ENCODE results near the gene FOXQ1. TPM values are rescaled to one million over a fixed set of nuclear protein-coding genes. Genes with fewer than 3 reads are reported as not detected.

Gene FOXQ1
- total and polyA plus RNA-seq, 2 donors (not counting 3 experiments of a cell fraction or from before 2014, with no cell fraction given): not detected

DNA sequence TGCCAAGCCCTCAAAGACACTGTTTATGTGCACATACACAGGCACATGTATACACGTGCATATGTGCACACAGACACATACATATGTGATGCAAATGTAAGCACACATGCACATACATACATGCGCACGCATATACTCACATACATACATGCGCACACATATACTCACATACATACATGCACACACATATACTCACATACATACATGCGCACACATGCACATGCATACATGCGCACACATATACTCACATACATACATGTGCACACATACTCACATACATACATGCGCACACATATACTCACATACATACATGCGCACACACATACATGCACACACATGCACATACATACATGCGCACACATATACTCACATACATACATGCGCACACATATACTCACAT lies 20.5 kb upstream of the FOXQ1 start:
- ChIA-PET CTCF (no interaction called here), POLR2A (no interaction called here)
- Histone ChIP-seq H3K79me2 (ENCODE audit: control insufficient read depth, insufficient read depth, low read length) (no peaks in the 10 kb centered on the region), H3K27me3 (ENCODE audit: control insufficient read depth in 2 of 2, insufficient read depth in 2 of 2, low read length in 2 of 2) (no peaks in the 10 kb centered on the region), H3K4me3 (replicated peaks in 1 of 3; ENCODE audit: insufficient read depth in 1 of 3, low read depth in 1 of 3, low read length in 3 of 3) (no peak overlapping the region), H4K20me1 (replicated peaks; ENCODE audit: control insufficient read depth, extremely low read depth, insufficient read depth, low read length) (no peaks in the 10 kb centered on the region), H3K27ac (ENCODE audit: insufficient read depth, low read depth, low read length) (no peak overlapping the region), H3K4me2 (ENCODE audit: insufficient read depth, low read length) (no peak overlapping the region), H3K4me1 (ENCODE audit: control insufficient read depth, extremely low read depth, insufficient read depth, low read length) (no peaks in the 10 kb centered on the region), H2AFZ (ENCODE audit: low read depth, low read length) (no peak overlapping the region), H3K9me1 (replicated peaks; ENCODE audit: control insufficient read depth, extremely low read depth, insufficient read depth, low read length) (no peaks in the 10 kb centered on the region), H3K9ac (replicated peaks; ENCODE audit: extremely low read depth, insufficient read depth, low read length) (no peak overlapping the region), H3K9me3 (replicated peaks; ENCODE audit: control insufficient read depth, insufficient read depth, low read length) (no peaks in the 10 kb centered on the region), H3K36me3 (ENCODE audit: control insufficient read depth in 2 of 2, extremely low read depth in 1 of 2, insufficient read depth in 2 of 2, low read length in 2 of 2) (no peaks in the 10 kb centered on the region)
- FAIRE-seq (no peak), DNase-seq (ENCODE audit: low read depth, low spot score) (no peak)
- TF ChIP-seq EZH2 (IDR thresholded peaks at IDR 0.05; ENCODE audit: borderline replicate concordance, low read depth, low read length, severe bottlenecking): no peak
- TF ChIP-seq, protein P1, sequence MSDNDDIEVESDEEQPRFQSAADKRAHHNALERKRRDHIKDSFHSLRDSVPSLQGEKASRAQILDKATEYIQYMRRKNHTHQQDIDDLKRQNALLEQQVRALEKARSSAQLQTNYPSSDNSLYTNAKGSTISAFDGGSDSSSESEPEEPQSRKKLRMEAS (IDR thresholded peaks at IDR 0.05; ENCODE audit: insufficient read depth, insufficient read length): no peak
- BruUV-seq (replicated peaks): no TSS peak
- dilution Hi-C loops (cut with MboI; ENCODE audit: extremely low pct_ligation_motif_present, low sequenced_read_pairs): no loop called here
- intact Hi-C loops (cut with micrococcal nuclease): no loop called here

DNA sequence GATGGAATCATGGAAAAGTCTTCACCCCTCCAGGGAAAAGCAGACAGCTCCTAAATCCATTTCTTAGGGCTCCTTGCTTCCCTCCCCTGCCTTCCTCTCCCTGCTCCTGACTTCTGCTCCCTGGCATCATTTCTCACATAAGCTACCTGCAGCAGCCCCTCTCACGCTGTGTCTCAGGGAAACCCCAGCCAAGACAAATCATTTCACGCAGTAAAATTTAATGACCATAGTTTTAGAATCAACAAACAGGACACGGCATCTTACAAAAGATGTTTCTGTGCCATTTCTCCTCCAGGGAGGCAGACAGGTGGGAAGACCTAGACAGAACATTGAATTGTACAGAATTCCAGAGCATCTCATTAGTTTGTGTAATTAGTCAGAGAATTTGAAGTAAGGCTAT lies 16.5 kb upstream of the FOXQ1 start:
- CTCF ChIA-PET: no interaction called here

More for the DNA sequence above, 16.5 kb upstream of the FOXQ1 start:
- Histone ChIP-seq H3K79me2 (ENCODE audit: control insufficient read depth, insufficient read depth, low read length) (no peaks in the 10 kb centered on the region), H3K27ac (ENCODE audit: insufficient read depth, low read depth, low read length) (no peak overlapping the region), H3K9ac (replicated peaks; ENCODE audit: extremely low read depth, insufficient read depth, low read length) (no peak overlapping the region), H3K9me3 (replicated peaks; ENCODE audit: control insufficient read depth, insufficient read depth, low read length) (no peaks in the 10 kb centered on the region), H3K36me3 (ENCODE audit: control insufficient read depth in 2 of 2, extremely low read depth in 1 of 2, insufficient read depth in 2 of 2, low read length in 2 of 2) (no peaks in the 10 kb centered on the region), H4K20me1 (replicated peaks; ENCODE audit: control insufficient read depth, extremely low read depth, insufficient read depth, low read length) (no peaks in the 10 kb centered on the region), H3K4me1 (ENCODE audit: control insufficient read depth, extremely low read depth, insufficient read depth, low read length) (no peaks in the 10 kb centered on the region), H3K27me3 (ENCODE audit: control insufficient read depth in 2 of 2, insufficient read depth in 2 of 2, low read length in 2 of 2) (no peaks in the 10 kb centered on the region), H2AFZ (ENCODE audit: low read depth, low read length) (no peak overlapping the region), H3K4me2 (ENCODE audit: insufficient read depth, low read length) (no peak overlapping the region), H3K9me1 (replicated peaks; ENCODE audit: control insufficient read depth, extremely low read depth, insufficient read depth, low read length) (no peaks in the 10 kb centered on the region), H3K4me3 (replicated peaks in 1 of 3; ENCODE audit: insufficient read depth in 1 of 3, low read depth in 1 of 3, low read length in 3 of 3) (no peak overlapping the region)
- TF ChIP-seq FOS (IDR thresholded peaks at IDR 0.05; ENCODE audit: borderline replicate concordance, insufficient read depth, low read length): no peak
- TF ChIP-seq, protein P1 (IDR thresholded peaks at IDR 0.05; ENCODE audit: insufficient read depth, insufficient read length): no peak
- TF ChIP-seq, protein P2, sequence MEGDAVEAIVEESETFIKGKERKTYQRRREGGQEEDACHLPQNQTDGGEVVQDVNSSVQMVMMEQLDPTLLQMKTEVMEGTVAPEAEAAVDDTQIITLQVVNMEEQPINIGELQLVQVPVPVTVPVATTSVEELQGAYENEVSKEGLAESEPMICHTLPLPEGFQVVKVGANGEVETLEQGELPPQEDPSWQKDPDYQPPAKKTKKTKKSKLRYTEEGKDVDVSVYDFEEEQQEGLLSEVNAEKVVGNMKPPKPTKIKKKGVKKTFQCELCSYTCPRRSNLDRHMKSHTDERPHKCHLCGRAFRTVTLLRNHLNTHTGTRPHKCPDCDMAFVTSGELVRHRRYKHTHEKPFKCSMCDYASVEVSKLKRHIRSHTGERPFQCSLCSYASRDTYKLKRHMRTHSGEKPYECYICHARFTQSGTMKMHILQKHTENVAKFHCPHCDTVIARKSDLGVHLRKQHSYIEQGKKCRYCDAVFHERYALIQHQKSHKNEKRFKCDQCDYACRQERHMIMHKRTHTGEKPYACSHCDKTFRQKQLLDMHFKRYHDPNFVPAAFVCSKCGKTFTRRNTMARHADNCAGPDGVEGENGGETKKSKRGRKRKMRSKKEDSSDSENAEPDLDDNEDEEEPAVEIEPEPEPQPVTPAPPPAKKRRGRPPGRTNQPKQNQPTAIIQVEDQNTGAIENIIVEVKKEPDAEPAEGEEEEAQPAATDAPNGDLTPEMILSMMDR (IDR thresholded peaks at IDR 0.05; ENCODE audit: extremely low read depth in 1 of 2, insufficient read depth in 1 of 2, low read depth in 1 of 2, low read length in 2 of 2): no peak
- no peak for TF ChIP-seq EZH2 (IDR thresholded peaks at IDR 0.05; ENCODE audit: borderline replicate concordance, low read depth, low read length, severe bottlenecking)
- TF ChIP-seq POLR2A (IDR thresholded peaks at IDR 0.05; ENCODE audit: low read depth, low read length): no peak
- no peak for TF ChIP-seq MYC (IDR thresholded peaks at IDR 0.05; ENCODE audit: low read depth, low read length)
- TF ChIP-seq JUN (IDR thresholded peaks at IDR 0.05; ENCODE audit: borderline replicate concordance, insufficient read depth, insufficient read length, low read depth): no peak
- TF ChIP-seq GATA2 (IDR thresholded peaks at IDR 0.05; ENCODE audit: insufficient read depth, insufficient read length, low read depth, low read length): no peak
- no peak for TF ChIP-seq POLR2AphosphoS5 (IDR thresholded peaks at IDR 0.05; ENCODE audit: insufficient read depth, low read depth, low read length)
- no TSS peak for BruUV-seq (replicated peaks)
- FAIRE-seq (no peak), DNase-seq (ENCODE audit: low read depth, low spot score) (no peak)
- intact Hi-C loops (cut with micrococcal nuclease): no loop called here
- dilution Hi-C loops (cut with MboI; ENCODE audit: extremely low pct_ligation_motif_present, low sequenced_read_pairs): no loop called here
- POLR2A ChIA-PET: no interaction called here

Measured in endothelial cell of umbilical vein (primary cell).